Osteocyte (in vitro differentiated cells): ENCODE results near the gene SEL1L3. TPM values are rescaled to one million over a fixed set of nuclear protein-coding genes. Genes with fewer than 3 reads are reported as not detected.

Experiments used
- DNase-seq: peaks from one replicate; pipeline ENCODE4 v3.0.0; 2021; ENCODE audit warnings: mixed read lengths; ENCODE audit not compliant: unreplicated experiment; ENCODE audit errors: extremely low spot score
- H3K27ac Mint-ChIP-seq: one replicate; pipeline ENCODE4 v1.8.0; 2021; ENCODE audit warnings: mild to moderate bottlenecking, mixed read lengths; ENCODE audit not compliant: unreplicated experiment
- H3K27me3 Mint-ChIP-seq: one replicate; pipeline ENCODE4 v1.8.0; 2021; ENCODE audit warnings: mixed read lengths; ENCODE audit not compliant: unreplicated experiment
- H3K36me3 Mint-ChIP-seq: one replicate; pipeline ENCODE4 v1.8.0; 2021; ENCODE audit warnings: mixed read lengths; ENCODE audit not compliant: unreplicated experiment
- H3K4me1 Mint-ChIP-seq: one replicate; pipeline ENCODE4 v1.8.0; 2021; ENCODE audit warnings: mixed read lengths; ENCODE audit not compliant: unreplicated experiment
- H3K4me3 Mint-ChIP-seq: one replicate; pipeline ENCODE4 v1.8.0; 2021; ENCODE audit warnings: mild to moderate bottlenecking, moderate library complexity, mixed read lengths; ENCODE audit not compliant: unreplicated experiment
- H3K9me3 Mint-ChIP-seq: one replicate; pipeline ENCODE4 v1.8.0; 2021; ENCODE audit warnings: mixed read lengths; ENCODE audit not compliant: unreplicated experiment
- CTCF ChIP-seq: fragments of 200-600 bp; sonication (generic); IDR thresholded peaks from 2 replicates; pipeline ENCODE4 v1.5.0; 2021; ENCODE audit warnings: antibody characterized with exemption, mild to moderate bottlenecking, moderate library complexity
- total RNA-seq: library from RNA; stranded (reverse); gene quantifications from 2 replicates; pipeline ENCODE4 v1.2.1, GENCODE V29; 2021

Gene SEL1L3
- total RNA-seq, 1 donor from 2014 or later: 28.0 TPM

- H3K27me3 Mint-ChIP-seq: no peaks in the 10 kb centered on the region
- no peak for TF ChIP-seq CTCF
- H3K4me3 Mint-ChIP-seq: no peak overlapping the region
- peaks cover 7% of the 10 kb centered on the region for H3K36me3 Mint-ChIP-seq
- H3K4me1 Mint-ChIP-seq: peaks cover 9% of the 10 kb centered on the region
- no peaks in the 10 kb centered on the region for H3K9me3 Mint-ChIP-seq
- H3K27ac Mint-ChIP-seq: no peak overlapping the region
- DNase-seq: no peak
Measured at GRCh38 chr4:25837107-25837506, 25.7 kb downstream of the SEL1L3 start.

- peaks cover 7% of the 10 kb centered on the region for H3K36me3 Mint-ChIP-seq
- H3K27ac Mint-ChIP-seq: no peak overlapping the region
- no peak for TF ChIP-seq CTCF
- no peaks in the 10 kb centered on the region for H3K9me3 Mint-ChIP-seq
- DNase-seq: no peak
- no peak overlapping the region for H3K4me3 Mint-ChIP-seq
- peaks cover 11% of the 10 kb centered on the region for H3K4me1 Mint-ChIP-seq
- no peaks in the 10 kb centered on the region for H3K27me3 Mint-ChIP-seq
Measured at GRCh38 chr4:25835384-25835783, 27.4 kb downstream of the SEL1L3 start.

GRCh38 chr4:25834411-25835107, 28.2 kb downstream of the SEL1L3 start:
- Mint-ChIP-seq H3K4me3 (no peak overlapping the region), H3K36me3 (peaks cover 10% of the 10 kb centered on the region), H3K27ac (no peak overlapping the region), H3K4me1 (peaks cover 11% of the 10 kb centered on the region), H3K9me3 (no peaks in the 10 kb centered on the region), H3K27me3 (no peaks in the 10 kb centered on the region)
- TF ChIP-seq CTCF: no peak
- DNase-seq: no peak

- H3K9me3 Mint-ChIP-seq: no peaks in the 10 kb centered on the region
Measured at GRCh38 chr4:25830548-25830947, 32.2 kb downstream of the SEL1L3 start.

GRCh38 chr4:25827897-25828296, 34.9 kb downstream of the SEL1L3 start:
- DNase-seq: no peak
- no peak overlapping the region for H3K4me3 Mint-ChIP-seq
- H3K9me3 Mint-ChIP-seq: no peaks in the 10 kb centered on the region
- H3K4me1 Mint-ChIP-seq: peaks cover 10% of the 10 kb centered on the region
- TF ChIP-seq CTCF: no peak
- H3K27ac Mint-ChIP-seq: no peak overlapping the region
- H3K36me3 Mint-ChIP-seq: peaks cover 6% of the 10 kb centered on the region
- no peaks in the 10 kb centered on the region for H3K27me3 Mint-ChIP-seq

More at GRCh38 chr4:25830548-25830947, 32.2 kb downstream of the SEL1L3 start:
- TF ChIP-seq CTCF: no peak
- Mint-ChIP-seq H3K4me1 (peaks cover 11% of the 10 kb centered on the region), H3K36me3 (peaks cover 13% of the 10 kb centered on the region), H3K4me3 (no peak overlapping the region), H3K27ac (no peak overlapping the region), H3K27me3 (no peaks in the 10 kb centered on the region)
- no peak for DNase-seq
